GM18507 (cell line): ENCODE measurements around the gene MYL3.

Experiments
- DNase-seq: peaks from one replicate; pipeline ENCODE4 v3.0.0; 2011; ENCODE audit warnings: low read depth; ENCODE audit not compliant: insufficient read length; ENCODE audit errors: extremely low spot score
- FAIRE-seq: peaks from 2 replicates; lab custom pipeline; 2011; peaks lifted over from hg19 to GRCh38; lab: Jason Lieb, UNC

The MYL3 gene

GRCh38 chr3:46867550-46867898 is 4.3 kb upstream of the MYL3 start:
- DNase-seq: no peak
- no peak for FAIRE-seq

DNA sequence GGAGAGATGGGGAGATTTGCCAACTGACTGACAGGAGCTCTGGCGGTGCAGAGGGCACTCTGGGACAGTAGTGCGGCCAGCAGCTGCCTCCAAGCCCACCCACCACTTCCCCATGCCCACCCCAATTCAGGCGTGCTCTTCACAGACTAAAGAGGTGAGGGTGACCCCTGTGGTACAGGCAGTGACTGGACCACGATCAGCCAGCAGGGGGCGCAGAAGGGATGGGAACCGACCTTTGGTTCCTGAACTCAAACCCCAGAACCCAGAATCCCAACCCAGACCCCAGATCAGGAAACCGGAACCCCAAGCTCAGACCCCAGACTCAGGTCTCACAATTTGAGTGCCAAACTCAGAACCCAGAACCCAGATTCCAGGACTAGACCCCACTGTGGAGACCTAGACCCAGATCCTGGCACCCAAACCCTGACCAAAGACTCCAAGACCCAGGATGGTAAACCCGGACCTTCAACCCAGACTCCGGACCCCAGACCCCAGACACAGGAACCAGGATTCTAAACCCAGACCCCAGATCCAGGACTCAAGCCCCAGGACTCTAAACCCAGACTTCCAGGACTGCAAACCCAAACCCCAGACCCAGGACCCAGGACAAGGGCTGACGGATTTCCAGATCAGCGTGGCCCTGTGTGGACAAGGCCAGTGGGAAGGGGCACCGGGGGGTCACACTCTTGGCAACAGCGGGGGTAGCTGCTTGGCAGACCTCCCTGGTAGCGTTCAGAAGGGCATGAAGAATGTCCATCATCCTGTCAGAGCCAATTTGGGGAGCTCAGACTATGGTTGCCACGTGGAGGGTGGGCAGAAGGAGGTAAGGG is 3.7 kb upstream of the MYL3 start:
- DNase-seq: no peak
- peak; percentile 93 for FAIRE-seq

DNA sequence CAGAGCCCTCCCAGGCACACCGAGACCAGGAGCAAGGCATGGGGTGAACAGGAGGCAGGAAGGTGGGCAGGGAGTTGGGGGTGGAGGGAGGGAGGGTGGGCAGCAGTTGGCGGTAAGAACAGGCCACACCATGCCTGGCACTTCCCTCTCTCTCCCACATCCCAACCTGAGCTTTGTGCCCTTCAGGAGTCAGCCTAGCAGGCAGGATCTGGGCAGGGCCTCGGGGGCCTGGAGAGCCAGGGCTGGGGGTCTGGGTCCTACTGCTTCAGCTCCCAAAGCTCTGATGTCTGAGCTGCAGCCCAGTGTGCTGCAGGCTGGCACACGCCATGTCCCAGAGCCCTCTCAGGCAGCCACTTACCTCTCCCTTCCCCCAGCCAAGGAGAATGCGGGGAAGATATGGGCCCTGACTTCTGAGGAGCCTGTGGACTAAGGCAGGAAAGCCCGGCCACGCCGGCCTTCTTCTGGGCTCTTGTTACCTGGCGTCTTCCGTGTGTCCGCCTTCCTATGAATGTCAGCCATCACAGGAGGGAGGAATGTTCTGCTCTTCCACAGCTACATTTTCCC is 2.9 kb upstream of the MYL3 start:
- no peak for FAIRE-seq
- DNase-seq: no peak

DNA sequence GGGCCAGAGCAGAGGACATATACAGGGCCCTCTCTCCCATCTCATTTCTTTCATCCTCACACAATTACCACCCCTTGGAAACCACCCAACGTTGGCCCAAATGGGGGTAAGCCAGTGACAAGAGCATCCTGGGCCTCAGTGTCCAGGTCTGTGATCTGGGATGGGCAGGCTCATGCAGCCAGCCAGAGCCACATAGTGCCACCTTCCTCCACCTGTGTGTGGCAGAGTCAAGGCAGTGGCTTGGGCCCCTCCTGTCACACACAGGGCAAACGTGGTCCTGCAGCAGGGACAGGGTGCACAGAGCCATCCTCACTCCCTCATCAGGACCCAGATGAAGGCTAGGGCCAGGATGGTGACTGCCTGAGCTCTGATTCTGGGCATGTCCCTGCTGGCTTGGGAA is 2.3 kb upstream of the MYL3 start:
- FAIRE-seq (no peak), DNase-seq (no peak)

- FAIRE-seq: no peak
- no peak for DNase-seq
These were observed 1.8 kb upstream of the MYL3 start for GRCh38 chr3:46865031-46865507.

- DNase-seq (no peak), FAIRE-seq (no peak)
These were observed 1.0 kb upstream of the MYL3 start for GRCh38 chr3:46864061-46864881.

DNA sequence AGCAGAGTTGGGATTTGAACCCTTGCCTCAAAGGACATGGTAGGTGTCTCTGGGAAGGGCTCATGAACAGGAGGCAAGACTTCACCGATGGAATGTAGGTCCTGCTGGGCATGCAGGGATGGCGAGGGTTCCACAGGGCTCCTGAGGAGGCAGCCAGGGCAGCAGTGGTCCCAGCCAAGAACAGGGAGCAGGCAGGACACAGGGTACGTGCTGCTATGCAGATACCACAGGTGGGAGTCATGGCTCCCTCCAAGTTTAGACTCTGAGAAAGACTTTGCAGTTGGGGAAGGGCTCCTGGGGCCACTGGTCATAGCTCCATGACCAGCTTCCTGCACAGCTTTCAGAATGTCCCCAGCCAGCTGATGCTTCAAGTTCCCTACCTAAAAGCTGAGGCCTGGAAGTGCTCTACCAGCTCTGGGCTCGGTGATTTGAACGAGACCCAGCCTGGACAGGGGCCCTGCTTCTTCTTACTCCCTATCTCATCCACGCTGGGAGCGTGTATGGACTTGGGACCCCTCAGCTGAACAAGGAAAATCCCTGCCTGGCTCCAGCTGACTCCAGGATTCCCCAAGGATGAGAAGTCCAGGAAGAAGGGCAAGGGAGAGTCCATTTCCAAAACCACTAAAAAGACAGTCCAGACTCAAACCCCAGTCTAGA is 747 bp downstream of the MYL3 start:
- FAIRE-seq (no peak), DNase-seq (no peak)

- no peak for FAIRE-seq
These were observed 1.5 kb downstream of the MYL3 start for GRCh38 chr3:46861605-46862368.

GRCh38 chr3:46860810-46861604 is 2.2 kb downstream of the MYL3 start:
- FAIRE-seq (no peak), DNase-seq (no peak)

More at GRCh38 chr3:46861605-46862368, 1.5 kb downstream of the MYL3 start:
- no peak for DNase-seq

DNA sequence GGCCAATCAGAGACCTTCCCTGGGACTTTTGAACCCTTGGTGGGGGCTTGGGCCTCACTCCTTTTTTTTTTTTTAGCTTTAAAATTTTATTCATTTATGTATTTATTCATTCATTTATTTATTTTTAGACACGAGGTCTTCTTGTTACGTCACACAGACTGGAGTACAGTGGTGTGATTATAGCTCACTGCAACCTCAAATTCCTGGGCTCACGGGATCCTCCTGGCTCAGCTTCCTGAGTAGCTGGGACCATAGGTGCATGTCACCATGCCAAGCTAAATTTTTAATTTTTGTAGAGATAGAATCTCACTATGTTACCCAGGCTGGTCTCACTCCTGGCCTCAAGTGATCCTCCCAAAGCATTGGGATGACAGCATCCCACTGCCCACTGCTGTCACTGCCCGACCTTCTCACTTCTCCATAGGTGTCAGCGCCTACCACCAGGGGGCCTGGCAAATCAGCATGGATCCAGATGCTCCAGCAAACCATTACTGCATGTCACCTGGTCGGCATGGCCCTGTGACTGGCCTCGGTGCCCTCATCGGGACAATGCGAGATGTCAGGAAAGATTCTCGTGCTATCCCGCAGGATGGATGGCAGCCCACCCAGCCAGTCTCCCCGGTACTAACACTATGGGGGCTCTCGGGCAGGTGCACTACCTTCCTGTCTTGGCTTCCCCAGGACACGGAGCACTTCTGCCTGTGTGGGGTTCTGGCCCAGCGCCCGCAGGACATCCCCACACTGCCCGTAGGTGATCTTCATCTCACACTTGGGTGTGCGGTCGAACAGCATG is 3.0 kb downstream of the MYL3 start:
- DNase-seq: no peak
- no peak for FAIRE-seq

DNA sequence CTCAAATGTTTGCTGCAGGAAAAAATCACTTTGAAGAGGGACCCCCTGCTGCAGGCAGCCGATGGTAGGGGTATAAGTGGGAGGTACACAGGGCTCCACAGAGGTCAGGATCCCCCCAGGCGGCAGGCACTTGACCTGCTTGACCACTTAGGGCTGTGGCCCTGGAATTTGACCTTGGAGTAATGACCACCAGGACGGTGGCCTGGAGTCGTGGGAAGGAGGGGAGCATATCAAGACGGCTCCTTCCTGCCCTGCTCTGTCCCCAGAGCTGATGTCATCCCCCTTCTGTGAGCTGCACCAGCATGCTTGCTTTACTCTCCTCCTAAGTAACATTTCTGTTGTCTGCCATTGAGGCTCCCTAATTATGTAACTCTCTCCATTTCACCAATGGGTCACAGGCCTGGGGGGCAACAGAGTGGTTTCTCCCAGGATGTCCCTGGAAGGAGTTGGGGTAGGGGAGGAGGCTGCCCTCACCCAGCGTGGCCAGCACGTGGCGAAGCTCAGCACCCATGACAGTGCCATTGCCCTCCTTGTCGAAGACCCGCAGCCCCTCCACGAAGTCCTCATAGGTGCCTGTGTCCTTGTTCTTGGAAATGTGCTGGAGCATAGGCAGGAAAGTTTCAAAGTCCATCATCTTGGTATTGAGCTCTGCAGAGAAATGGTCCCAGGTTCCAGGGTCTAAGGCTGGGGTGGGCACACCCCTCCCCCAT is 4.1 kb downstream of the MYL3 start:
- DNase-seq (no peak), FAIRE-seq (no peak)

GRCh38 chr3:46858456-46858855 is 4.8 kb downstream of the MYL3 start:
- FAIRE-seq (no peak), DNase-seq (no peak)

GRCh38 chr3:46857485-46858341 is 5.5 kb downstream of the MYL3 start:
- DNase-seq (no peak), FAIRE-seq (no peak)

DNA sequence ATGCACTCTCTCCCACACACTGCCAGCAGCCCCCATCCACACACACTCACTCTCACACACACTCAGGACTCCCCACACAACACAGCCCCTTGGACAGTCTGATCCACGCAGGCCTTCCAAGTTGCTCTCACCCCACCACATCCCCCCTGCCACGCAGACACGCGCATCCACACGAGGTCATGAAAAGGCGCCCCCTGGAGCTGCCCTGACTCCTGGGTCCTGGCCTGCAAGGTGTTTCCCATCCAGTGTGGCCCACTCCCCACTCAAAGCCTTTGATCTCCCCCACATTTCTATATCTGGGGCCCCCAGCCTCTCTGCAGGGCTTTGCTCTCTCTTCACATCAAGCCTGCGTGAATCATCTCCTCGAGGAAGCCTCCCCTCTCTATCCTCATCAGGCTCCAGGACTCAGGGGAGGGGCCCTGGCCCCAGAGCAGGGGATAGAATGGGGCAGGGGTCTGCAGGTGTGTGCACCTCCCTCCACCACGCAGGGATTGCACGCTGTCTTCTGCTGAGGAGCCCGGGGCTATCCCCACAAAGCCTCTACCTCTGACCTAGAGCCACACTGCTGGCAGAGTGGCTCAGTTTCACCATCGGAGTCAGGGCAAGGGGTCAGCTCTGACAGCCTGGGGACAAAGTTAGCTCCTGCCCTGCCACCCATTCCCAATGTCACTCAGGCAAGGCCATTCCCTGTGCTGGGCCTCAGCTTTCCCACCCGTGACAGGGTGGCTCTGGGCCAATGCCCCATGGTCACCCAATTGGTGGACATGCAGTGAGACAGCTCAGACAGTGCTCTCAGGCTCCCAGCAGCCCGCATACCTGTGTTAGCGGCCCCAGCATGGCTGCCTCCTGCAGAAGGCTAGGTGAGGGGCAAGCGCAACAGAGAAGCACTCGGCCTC is 6.4 kb downstream of the MYL3 start:
- DNase-seq: no peak
- no peak for FAIRE-seq

GRCh38 chr3:46854555-46854991 is 8.7 kb downstream of the MYL3 start:
- DNase-seq (no peak), FAIRE-seq (no peak)
